Natural killer cell (primary cell): Measurements from ENCODE around the gene CD37. TPM values are rescaled to one million over a fixed set of nuclear protein-coding genes. Genes with fewer than 3 reads are reported as not detected.
"Not testable (repeated sequence)": the region's sequence is repeated elsewhere in the genome, so short reads cannot be mapped to it uniquely, and the experiment has no call there.

Experiments
- ATAC-seq, 3 donors: fragments of 150-1000 bp in 2 of 3; fragments of 200-7000 bp in 1 of 3; cut with Tn5 transposase; 1 replicate in 1 of 3; 2 replicates in 2 of 3; pipeline ENCODE4 v1.10.0; 2021; ENCODE audit warnings: mild to moderate bottlenecking in 2 of 3, moderate library complexity in 2 of 3
- DNase-seq, 2 donors: peaks; one replicate each; pipeline versions ENCODE4 v3.0.0 to v3.0.0-alpha.2; 2013 to 2021; ENCODE audit warnings: mixed read lengths in 1 of 2
- H3K27ac ChIP-seq: one replicate; pipeline ENCODE4 v1.5.1; 2013; ENCODE audit warnings: mild to moderate bottlenecking, low read length
- H3K27me3 ChIP-seq: one replicate; pipeline ENCODE4 v1.6.1; 2013; ENCODE audit warnings: low read length; ENCODE audit not compliant: control insufficient read depth, insufficient read depth
- H3K36me3 ChIP-seq: one replicate; pipeline ENCODE4 v1.6.1; 2013; ENCODE audit warnings: low read length; ENCODE audit not compliant: control insufficient read depth, insufficient read depth
- H3K4me1 ChIP-seq: one replicate; pipeline ENCODE4 v1.6.1; 2013; ENCODE audit warnings: low read length; ENCODE audit not compliant: control insufficient read depth, insufficient read depth
- H3K4me3 ChIP-seq: one replicate; pipeline ENCODE4 v1.5.1; 2013; ENCODE audit warnings: low read length
- H3K9me3 ChIP-seq: one replicate; pipeline ENCODE4 v1.6.1; 2013; ENCODE audit warnings: low read length; ENCODE audit not compliant: control insufficient read depth, insufficient read depth
- H3K27ac Mint-ChIP-seq, 2 donors: one replicate each; pipeline ENCODE4 v1.8.0; 2022; ENCODE audit warnings: mild to moderate bottlenecking in 2 of 2, mixed read lengths in 2 of 2, moderate library complexity in 1 of 2
- H3K27me3 Mint-ChIP-seq, 2 donors: one replicate each; pipeline ENCODE4 v1.8.0; 2022; ENCODE audit warnings: low read depth in 2 of 2, mixed read lengths in 2 of 2
- H3K36me3 Mint-ChIP-seq: one replicate; pipeline ENCODE4 v1.8.0; 2022; ENCODE audit warnings: mixed read lengths
- H3K4me1 Mint-ChIP-seq, 2 donors: one replicate each; pipeline ENCODE4 v1.8.0; 2022; ENCODE audit warnings: mixed read lengths in 2 of 2
- H3K4me3 Mint-ChIP-seq: one replicate; pipeline ENCODE4 v1.8.0; 2022; ENCODE audit warnings: mild to moderate bottlenecking, moderate library complexity, mixed read lengths
- H3K9me3 Mint-ChIP-seq, 2 donors: one replicate each; pipeline ENCODE4 v1.8.0; 2022; ENCODE audit warnings: mixed read lengths in 2 of 2
- CTCF ChIP-seq: fragments of 200-600 bp; IDR thresholded peaks from one replicate; pipeline ENCODE4 v1.8.0; 2022; ENCODE audit warnings: antibody characterized with exemption
- WGBS: methylation state at CpG from one replicate; pipeline ENCODE4 v1.1.7; 2013; ENCODE audit warnings: missing lambda C conversion rate; ENCODE audit not compliant: insufficient coverage; 5-methylcytosine and 5-hydroxymethylcytosine counted together
- intact Hi-C: fragments of 100-400 bp; cut with micrococcal nuclease; formaldehyde crosslinking; loops from one replicate; pipeline ENCODE4 v1.14.2; 2022
- total RNA-seq, 4 donors: library from RNA; stranded (reverse); fragments of 120-200 nt in 1 of 4; gene quantifications; one replicate each; pipeline versions ENCODE4 v1.2.3 to v1.2.4, GENCODE V29; 2013 to 2022

Gene CD37
- total RNA-seq, 3 donors from 2014 or later (not counting 1 experiment from before 2014, with no cell fraction given), result 322 to 392 (median 359) TPM

DNA sequence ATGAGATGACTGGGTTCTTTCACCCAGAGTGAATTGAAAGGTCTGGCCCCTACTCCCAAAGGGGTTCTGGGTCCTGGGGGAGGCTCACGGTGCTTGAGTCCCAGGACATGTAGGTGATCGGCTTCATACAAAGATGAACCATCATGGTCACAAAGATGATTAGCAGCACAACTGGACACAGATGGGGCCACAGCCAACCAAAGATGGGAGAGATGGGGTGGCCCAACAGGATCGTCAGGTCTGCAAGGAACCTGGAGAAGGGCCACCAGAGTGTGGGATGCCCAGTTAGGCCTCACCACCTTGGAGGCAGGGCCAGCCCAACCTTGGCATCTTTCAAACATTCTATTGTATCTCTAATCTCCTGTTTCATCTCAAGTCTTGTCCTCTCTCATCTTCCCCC lies 44.7 kb upstream of the CD37 start:
- Mint-ChIP-seq H3K4me3 (no peak overlapping the region), H3K9me3 (no peaks in the 10 kb centered on the region), H3K36me3 (no peaks in the 10 kb centered on the region), H3K27ac (no peak overlapping the region), H3K27me3 (peaks cover 0 to 3% of the 10 kb centered on the region in 2 donors), H3K4me1 (no peaks in the 10 kb centered on the region)
- DNase-seq, result no peak
- Histone ChIP-seq H3K9me3 (no peaks in the 10 kb centered on the region), H3K4me3 (no peak overlapping the region), H3K27ac (no peak overlapping the region), H3K36me3 (peaks cover 4% of the 10 kb centered on the region), H3K27me3 (no peaks in the 10 kb centered on the region), H3K4me1 (no peaks in the 10 kb centered on the region)
- WGBS, result 94% methylated on average over 3 of the region's 3 CpGs
- ATAC-seq, result no peak
- TF ChIP-seq CTCF, result no peak
- intact Hi-C loops, result no loop called here

GRCh38 chr19:49294401-49294800 lies 40.8 kb upstream of the CD37 start:
- peaks cover 4% of the 10 kb centered on the region for H3K36me3 ChIP-seq
- no peaks in the 10 kb centered on the region for H3K9me3 ChIP-seq
- Mint-ChIP-seq H3K36me3 (no peaks in the 10 kb centered on the region), H3K4me1 (no peaks in the 10 kb centered on the region), H3K27me3 (no peaks in the 10 kb centered on the region), H3K27ac (no peak overlapping the region), H3K9me3 (no peaks in the 10 kb centered on the region), H3K4me3 (no peak overlapping the region)
- DNase-seq (no peak), ATAC-seq (no peak)
- no peak overlapping the region for H3K27ac ChIP-seq
- H3K4me1 ChIP-seq, result no peaks in the 10 kb centered on the region
- intact Hi-C loops, result no loop called here
- H3K4me3 ChIP-seq, result no peak overlapping the region
- TF ChIP-seq CTCF, result no peak
- WGBS, result 94% methylated on average over 5 of the region's 6 CpGs
- no peaks in the 10 kb centered on the region for H3K27me3 ChIP-seq

GRCh38 chr19:49295208-49295880 lies 39.9 kb upstream of the CD37 start:
- 99% methylated on average over 7 of the region's 8 CpGs for WGBS
- Mint-ChIP-seq H3K36me3 (no peaks in the 10 kb centered on the region), H3K4me1 (no peaks in the 10 kb centered on the region), H3K4me3 (no peak overlapping the region), H3K27me3 (no peaks in the 10 kb centered on the region), H3K27ac (no peak overlapping the region), H3K9me3 (no peaks in the 10 kb centered on the region)
- Histone ChIP-seq H3K36me3 (peaks cover 4% of the 10 kb centered on the region), H3K27me3 (no peaks in the 10 kb centered on the region), H3K4me3 (no peak overlapping the region), H3K27ac (no peak overlapping the region), H3K9me3 (no peaks in the 10 kb centered on the region), H3K4me1 (no peaks in the 10 kb centered on the region)
- no peak for DNase-seq
- intact Hi-C loops, result no loop called here
- TF ChIP-seq CTCF, result no peak
- no peak for ATAC-seq

GRCh38 chr19:49297403-49297802 lies 37.8 kb upstream of the CD37 start:
- no peak for TF ChIP-seq CTCF
- no peaks in the 10 kb centered on the region for H3K9me3 Mint-ChIP-seq
- DNase-seq (no peak), ATAC-seq (no peak)
- 95% methylated on average over 2 of the region's 3 CpGs for WGBS
- H3K4me1 Mint-ChIP-seq, result peaks cover 0 to 9% of the 10 kb centered on the region in 2 donors
- H3K27me3 ChIP-seq, result no peaks in the 10 kb centered on the region
- no peaks in the 10 kb centered on the region for H3K27me3 Mint-ChIP-seq
- no peak overlapping the region for H3K4me3 Mint-ChIP-seq
- H3K9me3 ChIP-seq, result no peaks in the 10 kb centered on the region
- no peak overlapping the region for H3K27ac ChIP-seq
- peaks cover 4% of the 10 kb centered on the region for H3K36me3 ChIP-seq
- no peak overlapping the region for H3K27ac Mint-ChIP-seq
- H3K36me3 Mint-ChIP-seq, result peaks cover under 1% of the 10 kb centered on the region
- H3K4me3 ChIP-seq, result no peak overlapping the region
- intact Hi-C loops, result no loop called here
- peaks cover 10% of the 10 kb centered on the region for H3K4me1 ChIP-seq

DNA sequence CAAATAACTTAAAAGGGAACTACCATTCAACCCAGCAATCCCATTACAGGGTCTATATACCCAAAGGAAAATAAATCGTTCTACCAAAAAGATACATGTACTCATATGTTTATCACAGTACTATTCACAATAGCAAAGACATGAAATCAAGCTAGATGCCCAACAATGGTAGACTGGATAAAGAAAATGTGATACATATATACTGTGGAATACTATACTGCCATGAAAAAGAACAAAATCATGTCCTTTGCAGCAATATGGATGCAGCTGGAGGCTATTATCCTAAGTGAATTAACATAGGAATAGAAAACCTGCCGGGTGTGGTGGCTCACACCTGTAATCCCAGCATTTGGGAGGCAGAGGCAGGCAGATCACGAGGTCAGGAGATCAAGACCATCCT lies 36.6 kb upstream of the CD37 start:
- H3K36me3 Mint-ChIP-seq, H3K4me1 ChIP-seq, H3K36me3 ChIP-seq, H3K4me1 Mint-ChIP-seq, ATAC-seq, H3K27me3 ChIP-seq, H3K9me3 Mint-ChIP-seq, H3K27ac Mint-ChIP-seq, intact Hi-C loops, H3K27ac ChIP-seq, DNase-seq, H3K4me3 Mint-ChIP-seq, H3K27me3 Mint-ChIP-seq, H3K9me3 ChIP-seq, H3K4me3 ChIP-seq: not testable (repeated sequence)
- WGBS, result 85% methylated on average over 3 of the region's 3 CpGs
